Nephron (organoid): Measurements from ENCODE around the gene LOXL3.
A peak's percentile ranks its signal among the peaks of the same experiment; 100 is the strongest.

ENCODE experiments used
- H3K27ac Mint-ChIP-seq, 3 experiments: 2 replicates each; pipeline ENCODE4 v1.8.0; 2020; ENCODE audit warnings: mixed read lengths in 3 of 3, mild to moderate bottlenecking in 2 of 3, moderate library complexity in 1 of 3
- H3K27me3 Mint-ChIP-seq: 2 replicates; pipeline ENCODE4 v1.8.0; 2021; ENCODE audit warnings: low read depth, mild to moderate bottlenecking, moderate library complexity, mixed read lengths
- H3K36me3 Mint-ChIP-seq: 2 replicates; pipeline ENCODE4 v1.8.0; 2020; ENCODE audit warnings: low read depth, mixed read lengths
- H3K4me1 Mint-ChIP-seq: 2 replicates; pipeline ENCODE4 v1.8.0; 2020; ENCODE audit warnings: mixed read lengths
- H3K4me3 Mint-ChIP-seq, 3 experiments: 2 replicates each; pipeline ENCODE4 v1.8.0; 2020; ENCODE audit warnings: mild to moderate bottlenecking in 3 of 3, mixed read lengths in 3 of 3, moderate library complexity in 2 of 3
- H3K9me3 Mint-ChIP-seq: 2 replicates; pipeline ENCODE4 v1.8.0; 2020; ENCODE audit warnings: mixed read lengths
- TF ChIP-seq, protein P1 (sequence below), 3 experiments: fragments of 200-600 bp; sonication (generic); IDR thresholded peaks; one replicate each; pipeline ENCODE4 v1.5.0; 2021; ENCODE audit warnings: antibody characterized with exemption in 3 of 3; ENCODE audit not compliant: unreplicated experiment in 3 of 3

Gene LOXL3

DNA sequence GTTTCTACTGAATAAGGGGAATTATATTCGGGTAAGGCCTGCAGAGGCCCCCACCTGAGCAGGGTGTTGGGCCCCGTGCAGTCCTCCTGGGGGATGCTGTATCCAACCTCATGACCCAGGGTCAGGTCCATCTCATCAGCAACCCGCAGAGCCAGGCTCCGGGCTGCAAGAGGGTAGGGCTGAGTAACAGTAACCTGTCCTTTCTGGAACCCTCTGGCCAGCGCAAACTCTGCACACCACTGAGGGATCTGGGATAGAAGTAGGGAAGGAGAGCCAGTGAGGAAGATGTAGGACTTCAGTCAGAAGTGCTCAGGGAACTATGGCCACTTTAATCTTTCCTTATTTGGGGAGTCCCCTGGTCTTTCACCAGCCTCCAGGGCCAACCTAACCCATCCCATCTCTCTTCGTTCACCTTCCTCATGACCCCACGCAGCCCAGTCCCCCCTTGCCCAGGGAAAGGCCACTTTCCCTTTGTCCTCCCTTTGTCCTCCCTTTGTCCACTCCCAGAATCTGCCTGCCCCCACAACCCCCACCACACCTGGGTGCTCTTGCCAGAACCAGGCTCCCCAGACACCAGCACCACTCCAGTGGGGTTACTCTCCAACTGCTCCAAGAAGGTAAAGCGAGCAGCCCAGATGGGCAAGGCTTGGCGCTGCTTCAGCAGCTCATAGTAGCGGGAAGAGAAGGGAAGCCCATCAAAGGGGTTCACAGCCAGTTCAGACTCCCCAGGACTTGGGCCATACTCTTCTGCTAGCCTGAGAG, 28.6 kb downstream of the LOXL3 start:
- Mint-ChIP-seq H3K27ac (no peak overlapping the region), H3K4me3 (peak overlapping the region in 1 of 3 experiments; percentile 57), H3K4me1 (peaks cover 12% of the 10 kb centered on the region), H3K36me3 (peaks cover 24% of the 10 kb centered on the region), H3K27me3 (peaks cover 34% of the 10 kb centered on the region), H3K9me3 (no peaks in the 10 kb centered on the region)
- TF ChIP-seq, protein P1, sequence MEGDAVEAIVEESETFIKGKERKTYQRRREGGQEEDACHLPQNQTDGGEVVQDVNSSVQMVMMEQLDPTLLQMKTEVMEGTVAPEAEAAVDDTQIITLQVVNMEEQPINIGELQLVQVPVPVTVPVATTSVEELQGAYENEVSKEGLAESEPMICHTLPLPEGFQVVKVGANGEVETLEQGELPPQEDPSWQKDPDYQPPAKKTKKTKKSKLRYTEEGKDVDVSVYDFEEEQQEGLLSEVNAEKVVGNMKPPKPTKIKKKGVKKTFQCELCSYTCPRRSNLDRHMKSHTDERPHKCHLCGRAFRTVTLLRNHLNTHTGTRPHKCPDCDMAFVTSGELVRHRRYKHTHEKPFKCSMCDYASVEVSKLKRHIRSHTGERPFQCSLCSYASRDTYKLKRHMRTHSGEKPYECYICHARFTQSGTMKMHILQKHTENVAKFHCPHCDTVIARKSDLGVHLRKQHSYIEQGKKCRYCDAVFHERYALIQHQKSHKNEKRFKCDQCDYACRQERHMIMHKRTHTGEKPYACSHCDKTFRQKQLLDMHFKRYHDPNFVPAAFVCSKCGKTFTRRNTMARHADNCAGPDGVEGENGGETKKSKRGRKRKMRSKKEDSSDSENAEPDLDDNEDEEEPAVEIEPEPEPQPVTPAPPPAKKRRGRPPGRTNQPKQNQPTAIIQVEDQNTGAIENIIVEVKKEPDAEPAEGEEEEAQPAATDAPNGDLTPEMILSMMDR (IDR thresholded peaks at IDR 0.05; ENCODE audit: unreplicated experiment in 3 of 3) = no peak

DNA sequence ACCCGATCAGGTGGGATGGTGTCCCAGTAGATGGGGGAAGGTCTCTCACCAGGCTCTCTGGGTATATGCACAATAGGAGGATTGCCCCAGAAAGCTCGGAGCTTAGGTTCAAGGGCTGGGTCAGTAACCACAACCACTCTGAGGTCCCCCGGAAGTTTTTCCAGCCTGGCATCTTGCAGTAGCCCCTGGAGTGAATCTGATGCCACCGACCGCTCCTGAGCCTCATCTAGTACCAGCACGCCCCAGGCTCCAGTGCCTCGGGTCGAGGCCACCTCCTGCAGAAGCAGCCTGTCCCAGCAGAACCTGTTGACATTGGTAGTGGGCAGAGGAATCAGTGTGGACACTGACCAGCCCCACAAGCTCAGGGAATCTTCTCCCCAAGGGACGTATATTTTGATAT, 29.7 kb downstream of the LOXL3 start:
- H3K36me3 Mint-ChIP-seq = peaks cover 24% of the 10 kb centered on the region
- no peaks in the 10 kb centered on the region for H3K9me3 Mint-ChIP-seq
- peaks cover 45% of the 10 kb centered on the region for H3K27me3 Mint-ChIP-seq
- no peak overlapping the region for H3K4me3 Mint-ChIP-seq
- TF ChIP-seq, protein P1 (IDR thresholded peaks at IDR 0.05; ENCODE audit: unreplicated experiment in 3 of 3) = no peak
- peaks cover 11% of the 10 kb centered on the region for H3K4me1 Mint-ChIP-seq
- H3K27ac Mint-ChIP-seq = no peak overlapping the region

DNA sequence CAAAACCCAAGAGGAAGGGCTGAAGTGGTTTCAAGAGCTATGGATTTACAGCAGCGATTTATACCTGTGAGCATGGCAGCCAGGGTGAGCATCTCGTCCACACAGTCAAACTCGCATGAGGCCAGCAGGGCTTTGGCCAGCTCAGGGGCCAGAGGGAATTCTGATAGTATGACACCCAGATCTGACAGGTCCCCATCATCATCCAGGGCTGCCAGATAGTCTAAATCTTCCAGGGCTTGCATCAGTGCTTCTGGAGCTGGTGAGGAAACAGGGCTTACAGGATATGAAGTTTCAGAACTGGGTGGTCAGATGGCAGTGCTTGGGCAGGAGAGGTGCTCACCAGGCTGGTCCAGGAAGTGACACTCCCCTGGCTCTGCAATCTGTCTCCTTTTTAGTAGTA, 31.2 kb downstream of the LOXL3 start:
- H3K27ac Mint-ChIP-seq = no peak overlapping the region

DNA sequence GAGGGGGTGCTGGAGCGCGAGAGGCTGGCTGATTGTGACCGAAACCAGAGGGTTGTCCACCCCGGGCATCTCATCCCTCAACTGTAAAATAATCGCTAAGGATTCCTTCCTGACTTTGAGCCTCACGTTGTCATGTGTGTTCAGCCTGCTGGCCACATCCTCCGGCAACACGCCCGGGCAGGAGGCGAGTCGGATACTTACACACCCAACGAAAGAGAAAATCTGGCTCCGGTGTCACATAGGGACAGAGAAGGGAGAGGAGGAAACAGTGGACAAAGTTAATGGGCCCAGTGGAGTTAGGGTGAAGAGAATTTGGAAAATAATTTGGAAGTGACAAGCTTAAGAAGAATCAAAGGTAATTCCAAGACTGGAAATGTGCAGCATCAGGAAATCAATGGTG, 37.1 kb downstream of the LOXL3 start:
- no peaks in the 10 kb centered on the region for H3K4me1 Mint-ChIP-seq
- H3K9me3 Mint-ChIP-seq = no peaks in the 10 kb centered on the region
- peak overlapping the region in 1 of 3 experiments; percentile 12 for H3K4me3 Mint-ChIP-seq
- TF ChIP-seq, protein P1 (IDR thresholded peaks at IDR 0.05; ENCODE audit: unreplicated experiment in 3 of 3) = no peak
- H3K27me3 Mint-ChIP-seq = peaks cover 99% of the 10 kb centered on the region
- H3K36me3 Mint-ChIP-seq = no peaks in the 10 kb centered on the region
- no peak overlapping the region for H3K27ac Mint-ChIP-seq

More for the DNA sequence above, 31.2 kb downstream of the LOXL3 start:
- TF ChIP-seq, protein P1 (IDR thresholded peaks at IDR 0.05; ENCODE audit: unreplicated experiment in 3 of 3) = no peak
- Mint-ChIP-seq H3K27me3 (peaks cover 60% of the 10 kb centered on the region), H3K9me3 (no peaks in the 10 kb centered on the region), H3K4me1 (no peaks in the 10 kb centered on the region), H3K4me3 (no peak overlapping the region), H3K36me3 (peaks cover 19% of the 10 kb centered on the region)

DNA sequence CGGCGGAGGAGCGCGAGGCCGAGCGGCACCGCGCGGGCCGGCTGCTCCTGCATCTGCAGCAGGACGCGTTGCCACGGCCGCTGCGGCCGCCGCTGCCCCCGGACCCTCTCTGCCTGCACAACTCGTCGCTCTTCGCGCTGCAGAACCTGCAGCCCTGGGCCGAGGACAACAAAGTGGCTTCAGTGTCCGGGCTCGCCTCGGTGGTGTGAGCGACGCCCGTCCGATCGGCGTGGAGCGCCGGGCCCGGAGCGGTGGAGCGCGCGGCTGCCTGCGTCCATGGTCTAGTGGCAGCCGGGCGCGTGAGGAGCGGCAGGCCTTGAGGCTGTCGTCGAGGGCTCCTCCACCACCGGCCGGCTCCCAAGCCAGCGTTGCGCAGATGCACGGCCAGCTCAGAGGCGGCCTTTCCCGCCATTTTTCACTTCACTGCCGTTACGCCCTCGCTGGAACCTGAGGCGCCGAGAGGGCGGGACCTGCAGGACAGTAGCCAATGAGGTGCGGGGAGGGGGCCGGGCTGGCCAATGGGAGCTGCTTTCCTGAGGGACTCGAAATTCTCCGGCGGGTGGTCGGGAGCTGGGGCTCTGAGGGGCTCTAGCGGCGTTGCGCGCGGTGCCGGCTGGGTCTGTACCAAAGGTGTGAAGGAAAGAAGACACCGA, 37.6 kb downstream of the LOXL3 start:
- TF ChIP-seq, protein P1 (IDR thresholded peaks at IDR 0.05; ENCODE audit: unreplicated experiment in 3 of 3) = no peak
- H3K36me3 Mint-ChIP-seq = no peaks in the 10 kb centered on the region
- H3K27ac Mint-ChIP-seq = no peak overlapping the region
- H3K9me3 Mint-ChIP-seq = no peaks in the 10 kb centered on the region
- peaks cover 99% of the 10 kb centered on the region for H3K27me3 Mint-ChIP-seq
- H3K4me1 Mint-ChIP-seq = no peaks in the 10 kb centered on the region
- H3K4me3 Mint-ChIP-seq = peak overlapping the region in 1 of 3 experiments; percentile 21
